ENCODE data around the gene KCTD21. TPM values are rescaled to one million over a fixed set of nuclear protein-coding genes. Genes with fewer than 3 reads are reported as not detected.

KCTD21 gene
- total RNA-seq, 2 experiments from 2014 or later: 4.1 to 5.2 TPM

GRCh38 chr11:78187366-78188285, 800 bp downstream of the KCTD21 start:
- H3K9me3 Mint-ChIP-seq: no peaks in the 10 kb centered on the region
- no peak for TF ChIP-seq CTCF (IDR thresholded peaks at IDR 0.05)
- intact Hi-C loops (cut with micrococcal nuclease): loop anchor here (5.0 kb wide), 1 partner anchor 50 kb away; the partner anchor contains the start of gene ALG8
- H3K36me3 Mint-ChIP-seq (ENCODE audit: low read depth): peaks cover 10% of the 10 kb centered on the region
- ChIA-PET CTCF (interaction anchor here (0.9 to 1.0 kb wide), 2 partner anchors 48 to 141 kb away, joined by 3 to 4 read pairs; partner anchors contain the start of gene ALG8), POLR2A (interaction anchor here (1.0 to 4.1 kb wide), 8 partner anchors 10 to 230 kb away, joined by 3 to 34 read pairs (median 4); partner anchors contain the start of genes GAB2 and NDUFC2)
- H3K27me3 Mint-ChIP-seq: no peaks in the 10 kb centered on the region
- H3K4me3 Mint-ChIP-seq: peak overlapping the region; percentile 95
- DNase-seq (peak; percentile 95), ATAC-seq (peak; percentile 77)
- H3K27ac Mint-ChIP-seq: peak overlapping the region; percentile 99
- peaks cover 43% of the 10 kb centered on the region for H3K4me1 Mint-ChIP-seq (ENCODE audit: low read depth)

- CTCF ChIA-PET: no interaction called here
- H3K36me3 Mint-ChIP-seq (ENCODE audit: low read depth): peaks cover 16% of the 10 kb centered on the region
Observed at GRCh38 chr11:78181185-78181584, 7.2 kb downstream of the KCTD21 start.

GRCh38 chr11:78180751-78181150, 7.7 kb downstream of the KCTD21 start:
- Mint-ChIP-seq H3K9me3 (peaks cover 8% of the 10 kb centered on the region), H3K4me1 (ENCODE audit: low read depth) (peaks cover 7% of the 10 kb centered on the region), H3K27ac (no peak overlapping the region), H3K27me3 (no peaks in the 10 kb centered on the region), H3K36me3 (ENCODE audit: low read depth) (peaks cover 18% of the 10 kb centered on the region), H3K4me3 (no peak overlapping the region)
- intact Hi-C loops (cut with micrococcal nuclease): no loop called here
- ChIA-PET POLR2A (no interaction called here), CTCF (no interaction called here)
- ATAC-seq: no peak
- no peak for TF ChIP-seq CTCF (IDR thresholded peaks at IDR 0.05)
- no peak for DNase-seq

More at GRCh38 chr11:78181185-78181584, 7.2 kb downstream of the KCTD21 start:
- Mint-ChIP-seq H3K9me3 (peaks cover 8% of the 10 kb centered on the region), H3K27me3 (no peaks in the 10 kb centered on the region), H3K4me1 (ENCODE audit: low read depth) (peaks cover 11% of the 10 kb centered on the region), H3K4me3 (no peak overlapping the region), H3K27ac (no peak overlapping the region)
- no peak for ATAC-seq
- no peak for TF ChIP-seq CTCF (IDR thresholded peaks at IDR 0.05)
- POLR2A ChIA-PET: no interaction called here
- intact Hi-C loops (cut with micrococcal nuclease): no loop called here
- DNase-seq: no peak

- peaks cover 4% of the 10 kb centered on the region for H3K4me1 Mint-ChIP-seq (ENCODE audit: low read depth)
- no peaks in the 10 kb centered on the region for H3K27me3 Mint-ChIP-seq
- H3K4me3 Mint-ChIP-seq: no peak overlapping the region
- ATAC-seq (no peak), DNase-seq (no peak)
- POLR2A ChIA-PET: interaction anchor here (1.4 kb wide), 1 partner anchor 36 kb away, joined by 3 read pairs; no protein-coding TSS in a partner anchor
- intact Hi-C loops (cut with micrococcal nuclease): no loop called here
- peaks cover 8% of the 10 kb centered on the region for H3K9me3 Mint-ChIP-seq
- no peak overlapping the region for H3K27ac Mint-ChIP-seq
- TF ChIP-seq CTCF (IDR thresholded peaks at IDR 0.05): no peak
- CTCF ChIA-PET: no interaction called here
- peaks cover 18% of the 10 kb centered on the region for H3K36me3 Mint-ChIP-seq (ENCODE audit: low read depth)
Observed at GRCh38 chr11:78179459-78180071, 8.9 kb downstream of the KCTD21 start.

GRCh38 chr11:78177216-78177615, 11.2 kb downstream of the KCTD21 start:
- DNase-seq: no peak
- ChIA-PET POLR2A (no interaction called here), CTCF (no interaction called here)
- peaks cover 22% of the 10 kb centered on the region for H3K36me3 Mint-ChIP-seq (ENCODE audit: low read depth)
- ATAC-seq: no peak
- intact Hi-C loops (cut with micrococcal nuclease): no loop called here
- no peak overlapping the region for H3K27ac Mint-ChIP-seq
- H3K27me3 Mint-ChIP-seq: no peaks in the 10 kb centered on the region
- peaks cover 8% of the 10 kb centered on the region for H3K9me3 Mint-ChIP-seq
- no peak overlapping the region for H3K4me3 Mint-ChIP-seq
- TF ChIP-seq CTCF (IDR thresholded peaks at IDR 0.05): no peak
- H3K4me1 Mint-ChIP-seq (ENCODE audit: low read depth): peaks cover 4% of the 10 kb centered on the region
